ENCODE results near the gene SEC16A.

SEC16A gene

GRCh38 chr9:136484153-136485048 is 1.6 kb upstream of the SEC16A start:
- DNase-seq: no peak

GRCh38 chr9:136483589-136484152 is 831 bp upstream of the SEC16A start:
- peak; percentile 86 for DNase-seq

GRCh38 chr9:136482046-136482792 is 621 bp downstream of the SEC16A start:
- peak; percentile 19 for DNase-seq

- no peak for DNase-seq
Observed at GRCh38 chr9:136481558-136481957, 1.3 kb downstream of the SEC16A start.

GRCh38 chr9:136476369-136477150 is 6.3 kb downstream of the SEC16A start:
- no peak for DNase-seq

GRCh38 chr9:136474974-136475865 is 7.6 kb downstream of the SEC16A start:
- no peak for DNase-seq

GRCh38 chr9:136474021-136474640 is 8.7 kb downstream of the SEC16A start:
- DNase-seq: no peak

- DNase-seq: no peak
Observed at GRCh38 chr9:136473354-136473721, 9.5 kb downstream of the SEC16A start.

GRCh38 chr9:136472640-136473353 is 10.0 kb downstream of the SEC16A start:
- DNase-seq: no peak

GRCh38 chr9:136471802-136472487 is 10.9 kb downstream of the SEC16A start:
- no peak for DNase-seq

GRCh38 chr9:136470792-136471469 is 11.9 kb downstream of the SEC16A start:
- no peak for DNase-seq

- no peak for DNase-seq
Observed at GRCh38 chr9:136470356-136470755, 12.5 kb downstream of the SEC16A start.

- DNase-seq: no peak
Observed at GRCh38 chr9:136467766-136468165, 15.1 kb downstream of the SEC16A start.

- no peak for DNase-seq
Observed at GRCh38 chr9:136466155-136466541, 16.7 kb downstream of the SEC16A start.

GRCh38 chr9:136465500-136466154 is 17.2 kb downstream of the SEC16A start:
- no peak for DNase-seq

GRCh38 chr9:136464241-136464640 is 18.6 kb downstream of the SEC16A start:
- DNase-seq: no peak

GRCh38 chr9:136463578-136463977 is 19.3 kb downstream of the SEC16A start:
- no peak for DNase-seq

- DNase-seq: no peak
Observed at GRCh38 chr9:136462664-136463063, 20.2 kb downstream of the SEC16A start.

GRCh38 chr9:136460772-136461325 is 22.0 kb downstream of the SEC16A start:
- no peak for DNase-seq
